Endodermal cell (in vitro differentiated cells): ENCODE data around the gene LNX1. TPM values are rescaled to one million over a fixed set of nuclear protein-coding genes. Genes with fewer than 3 reads are reported as not detected.

Source experiments
- DNase-seq: peaks from one replicate; pipeline ENCODE4 v3.0.0-alpha.2; 2017
- H3K27ac ChIP-seq: 2 replicates; pipeline ENCODE4 v1.5.1; 2013; ENCODE audit warnings: mild to moderate bottlenecking, low read depth, low read length, moderate library complexity
- H3K27me3 ChIP-seq: 2 replicates; pipeline ENCODE4 v1.6.1; 2013; ENCODE audit warnings: mild to moderate bottlenecking, low read length, moderate library complexity; ENCODE audit not compliant: insufficient read depth, control insufficient read depth, poor library complexity, severe bottlenecking
- H3K36me3 ChIP-seq: 2 replicates; pipeline ENCODE4 v1.7.0; 2013; ENCODE audit warnings: mild to moderate bottlenecking, low read length, moderate library complexity; ENCODE audit not compliant: control insufficient read depth, insufficient read depth
- H3K4me1 ChIP-seq: one replicate; pipeline ENCODE4 v1.7.0; 2013; ENCODE audit warnings: low read length; ENCODE audit not compliant: control insufficient read depth, insufficient read depth
- H3K4me3 ChIP-seq: 2 replicates; pipeline ENCODE4 v1.5.1; 2013; ENCODE audit warnings: mild to moderate bottlenecking, low read length, moderate library complexity
- H3K9ac ChIP-seq: 2 replicates; pipeline ENCODE4 v1.6.1; 2013; ENCODE audit warnings: mild to moderate bottlenecking, low read length, moderate library complexity; ENCODE audit not compliant: poor library complexity, severe bottlenecking; ENCODE audit errors: extremely low read depth
- H3K9me3 ChIP-seq: 2 replicates; pipeline ENCODE4 v1.6.1; 2013; ENCODE audit warnings: mild to moderate bottlenecking, low read length, moderate library complexity; ENCODE audit not compliant: control insufficient read depth
- H3K27ac Mint-ChIP-seq: 2 replicates; pipeline ENCODE4 v1.8.0; 2020; ENCODE audit warnings: mixed read lengths
- H3K27me3 Mint-ChIP-seq: 2 replicates; pipeline ENCODE4 v1.8.0; 2021; ENCODE audit warnings: mild to moderate bottlenecking, mixed read lengths; ENCODE audit not compliant: insufficient read depth
- H3K36me3 Mint-ChIP-seq: 2 replicates; pipeline ENCODE4 v1.8.0; 2020; ENCODE audit warnings: low read depth, mixed read lengths
- H3K4me1 Mint-ChIP-seq: 2 replicates; pipeline ENCODE4 v1.8.0; 2020; ENCODE audit warnings: mixed read lengths
- H3K4me3 Mint-ChIP-seq: 2 replicates; pipeline ENCODE4 v1.8.0; 2020; ENCODE audit warnings: mild to moderate bottlenecking, moderate library complexity, mixed read lengths
- H3K9me3 Mint-ChIP-seq: 2 replicates; pipeline ENCODE4 v1.8.0; 2020; ENCODE audit warnings: mild to moderate bottlenecking, mixed read lengths
- WGBS, 2 experiments: methylation state at CpG; one replicate each; pipeline versions ENCODE4 v1.1.5 to v1.1.7; 2013; ENCODE audit warnings: missing lambda C conversion rate in 2 of 2, mixed read lengths in 1 of 2; ENCODE audit not compliant: insufficient coverage in 1 of 2, insufficient read length in 1 of 2; 5-methylcytosine and 5-hydroxymethylcytosine counted together
- total RNA-seq, 2 donors: library from RNA; stranded (reverse); fragmentation: NEBNext Ultra II Directional in 1 of 2; extraction: Animal tissue kit (Norgen Biotek cat#: 25700) in 1 of 2; gene quantifications; 2 replicates in 1 of 2; 3 replicates in 1 of 2; pipeline ENCODE4 v1.2.1, GENCODE V29; 2021
- TF ChIP-seq, protein P1 (sequence below): fragments of 200-600 bp; sonication (generic); conservative IDR thresholded peaks from 2 replicates; pipeline ENCODE4 v1.5.0; 2021; ENCODE audit warnings: antibody characterized with exemption, mild to moderate bottlenecking

The LNX1 gene
- total RNA-seq, 2 donors from 2014 or later, result 4.4 to 5.4 TPM

- DNase-seq, result no peak
- Mint-ChIP-seq H3K4me1 (peaks cover 25% of the 10 kb centered on the region), H3K36me3 (no peaks in the 10 kb centered on the region), H3K27ac (no peak overlapping the region), H3K4me3 (no peak overlapping the region), H3K27me3 (no peaks in the 10 kb centered on the region), H3K9me3 (no peaks in the 10 kb centered on the region)
- Histone ChIP-seq H3K27me3 (no peaks in the 10 kb centered on the region), H3K9me3 (no peaks in the 10 kb centered on the region), H3K27ac (no peak overlapping the region), H3K4me3 (no peak overlapping the region), H3K9ac (no peak overlapping the region), H3K4me1 (peaks cover 3% of the 10 kb centered on the region), H3K36me3 (no peaks in the 10 kb centered on the region)
- TF ChIP-seq, protein P1, sequence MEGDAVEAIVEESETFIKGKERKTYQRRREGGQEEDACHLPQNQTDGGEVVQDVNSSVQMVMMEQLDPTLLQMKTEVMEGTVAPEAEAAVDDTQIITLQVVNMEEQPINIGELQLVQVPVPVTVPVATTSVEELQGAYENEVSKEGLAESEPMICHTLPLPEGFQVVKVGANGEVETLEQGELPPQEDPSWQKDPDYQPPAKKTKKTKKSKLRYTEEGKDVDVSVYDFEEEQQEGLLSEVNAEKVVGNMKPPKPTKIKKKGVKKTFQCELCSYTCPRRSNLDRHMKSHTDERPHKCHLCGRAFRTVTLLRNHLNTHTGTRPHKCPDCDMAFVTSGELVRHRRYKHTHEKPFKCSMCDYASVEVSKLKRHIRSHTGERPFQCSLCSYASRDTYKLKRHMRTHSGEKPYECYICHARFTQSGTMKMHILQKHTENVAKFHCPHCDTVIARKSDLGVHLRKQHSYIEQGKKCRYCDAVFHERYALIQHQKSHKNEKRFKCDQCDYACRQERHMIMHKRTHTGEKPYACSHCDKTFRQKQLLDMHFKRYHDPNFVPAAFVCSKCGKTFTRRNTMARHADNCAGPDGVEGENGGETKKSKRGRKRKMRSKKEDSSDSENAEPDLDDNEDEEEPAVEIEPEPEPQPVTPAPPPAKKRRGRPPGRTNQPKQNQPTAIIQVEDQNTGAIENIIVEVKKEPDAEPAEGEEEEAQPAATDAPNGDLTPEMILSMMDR, result no peak
- WGBS, 2 experiments, result 86 to 95% methylated on average over 2 to 3 of the region's 3 CpGs
Observed at GRCh38 chr4:53595204-53595603, 3.9 kb upstream of the LNX1 start.

- no peaks in the 10 kb centered on the region for H3K27me3 Mint-ChIP-seq
- H3K36me3 Mint-ChIP-seq, result no peaks in the 10 kb centered on the region
- Histone ChIP-seq H3K4me3 (no peak overlapping the region), H3K9me3 (no peaks in the 10 kb centered on the region), H3K4me1 (peaks cover 10% of the 10 kb centered on the region), H3K9ac (no peak overlapping the region), H3K27ac (no peak overlapping the region), H3K27me3 (no peaks in the 10 kb centered on the region), H3K36me3 (no peaks in the 10 kb centered on the region)
- H3K4me1 Mint-ChIP-seq, result peaks cover 35% of the 10 kb centered on the region
- TF ChIP-seq, protein P1, result no peak
- no peak for DNase-seq
- no peak overlapping the region for H3K4me3 Mint-ChIP-seq
- H3K27ac Mint-ChIP-seq, result no peak overlapping the region
- WGBS, 2 experiments, result 67 to 85% methylated on average over 1 to 2 of the region's 2 CpGs
- no peaks in the 10 kb centered on the region for H3K9me3 Mint-ChIP-seq
Observed at GRCh38 chr4:53593765-53594164, 2.5 kb upstream of the LNX1 start.

GRCh38 chr4:53592686-53593501 lies 1.6 kb upstream of the LNX1 start:
- DNase-seq, result peak; percentile 92
- Mint-ChIP-seq H3K27ac (peak overlapping the region; percentile 94), H3K9me3 (no peaks in the 10 kb centered on the region), H3K4me3 (peak overlapping the region; percentile 61), H3K27me3 (no peaks in the 10 kb centered on the region), H3K36me3 (no peaks in the 10 kb centered on the region), H3K4me1 (peaks cover 35% of the 10 kb centered on the region)
- TF ChIP-seq, protein P1, result no peak
- peak overlapping the region; percentile 74 for H3K4me3 ChIP-seq
- H3K4me1 ChIP-seq, result peaks cover 10% of the 10 kb centered on the region
- 10% methylated on average over 17 of the region's 20 CpGs; no CpG with 5 or more reads in 1 of the 2 experiments for WGBS, 2 experiments
- no peaks in the 10 kb centered on the region for H3K27me3 ChIP-seq
- H3K9me3 ChIP-seq, result no peaks in the 10 kb centered on the region
- no peaks in the 10 kb centered on the region for H3K36me3 ChIP-seq
- no peak overlapping the region for H3K27ac ChIP-seq
- H3K9ac ChIP-seq, result peak overlapping the region; percentile 45
